GM21825 (cell line): ENCODE data around the gene WNT7A.

Experiments
- ATAC-seq: cut with Tn5 transposase; IDR thresholded peaks from one replicate; pipeline ENCODE4 v1.9.1; 2021; ENCODE audit warnings: mild to moderate bottlenecking, moderate library complexity; ENCODE audit not compliant: unreplicated experiment

WNT7A gene

GRCh38 chr3:13831386-13831996, 48.4 kb downstream of the WNT7A start:
- no peak for ATAC-seq

- ATAC-seq, result no peak
Measured at GRCh38 chr3:13829311-13829710, 50.6 kb downstream of the WNT7A start.

- ATAC-seq, result no peak
Measured at GRCh38 chr3:13828501-13829265, 51.2 kb downstream of the WNT7A start.

GRCh38 chr3:13827699-13828098, 52.2 kb downstream of the WNT7A start:
- no peak for ATAC-seq

- no peak for ATAC-seq
Measured at GRCh38 chr3:13827256-13827655, 52.6 kb downstream of the WNT7A start.

GRCh38 chr3:13826672-13827071, 53.2 kb downstream of the WNT7A start:
- ATAC-seq, result no peak

- no peak for ATAC-seq
Measured at GRCh38 chr3:13825821-13826220, 54.0 kb downstream of the WNT7A start.

- ATAC-seq, result no peak
Measured at GRCh38 chr3:13825311-13825579, 54.6 kb downstream of the WNT7A start.

- ATAC-seq, result no peak
Measured at GRCh38 chr3:13824521-13825310, 55.2 kb downstream of the WNT7A start.

GRCh38 chr3:13823692-13824091, 56.2 kb downstream of the WNT7A start:
- no peak for ATAC-seq

GRCh38 chr3:13822871-13823585, 56.8 kb downstream of the WNT7A start:
- ATAC-seq, result no peak

- no peak for ATAC-seq
Measured at GRCh38 chr3:13822042-13822441, 57.8 kb downstream of the WNT7A start.

GRCh38 chr3:13821126-13821525, 58.7 kb downstream of the WNT7A start:
- ATAC-seq, result no peak

GRCh38 chr3:13818919-13819318, 61.0 kb downstream of the WNT7A start:
- no peak for ATAC-seq

GRCh38 chr3:13815088-13815683, 64.7 kb downstream of the WNT7A start:
- ATAC-seq, result no peak

GRCh38 chr3:13812034-13812471, 67.8 kb downstream of the WNT7A start:
- no peak for ATAC-seq

GRCh38 chr3:13811614-13812013, 68.3 kb downstream of the WNT7A start:
- no peak for ATAC-seq

GRCh38 chr3:13808550-13808949, 71.3 kb downstream of the WNT7A start:
- no peak for ATAC-seq

GRCh38 chr3:13801361-13802204, 78.3 kb downstream of the WNT7A start:
- no peak for ATAC-seq

- no peak for ATAC-seq
Measured at GRCh38 chr3:13800064-13800463, 79.8 kb downstream of the WNT7A start.
